Lung (tissue), 12 donors: ENCODE measurements around the gene PSEN1. TPM values are rescaled to one million over a fixed set of nuclear protein-coding genes. Genes with fewer than 3 reads are reported as not detected.

Experiments
- ATAC-seq: fragments of 200-7000 bp; cut with Tn5 transposase; one replicate; pipeline ENCODE4 v1.9.1; 2020; ENCODE audit warnings: moderate number of reproducible peaks; ENCODE audit not compliant: insufficient read depth, low FRiP score
- DNase-seq, 3 donors: peaks; one replicate each; pipeline ENCODE4 v3.0.0-alpha.2; 2013 to 2017
- H3K27ac ChIP-seq, 2 donors: one replicate each; pipeline ENCODE4 v1.5.1; 2013; ENCODE audit warnings: mild to moderate bottlenecking in 2 of 2, moderate library complexity in 2 of 2, control low read depth in 1 of 2, inconsistent platforms in 1 of 2, low read depth in 1 of 2, low read length in 1 of 2
- H3K27me3 ChIP-seq, 3 donors: one replicate each; pipeline ENCODE4 v1.5.1; 2013; ENCODE audit warnings: low read length in 2 of 3; ENCODE audit not compliant: control insufficient read depth in 3 of 3, insufficient read depth in 3 of 3
- H3K36me3 ChIP-seq, 4 donors: one replicate each; pipeline ENCODE4 v1.5.1; 2013; ENCODE audit warnings: low read length in 4 of 4, mild to moderate bottlenecking in 1 of 4, moderate library complexity in 1 of 4; ENCODE audit not compliant: control insufficient read depth in 4 of 4, insufficient read depth in 4 of 4
- H3K4me1 ChIP-seq, 5 donors: one replicate each; pipeline ENCODE4 v1.5.1; 2013; ENCODE audit warnings: low read length in 5 of 5, mild to moderate bottlenecking in 2 of 5, moderate library complexity in 1 of 5; ENCODE audit not compliant: control insufficient read depth in 5 of 5, insufficient read depth in 5 of 5
- H3K4me3 ChIP-seq: one replicate; pipeline ENCODE4 v1.5.1; 2013; ENCODE audit warnings: mild to moderate bottlenecking, control low read depth, moderate library complexity
- H3K9ac ChIP-seq, 2 donors: one replicate each; pipeline ENCODE4 v1.5.1; 2013; ENCODE audit warnings: low read length in 2 of 2, control low read depth in 1 of 2; ENCODE audit not compliant: insufficient read depth in 1 of 2
- H3K9me3 ChIP-seq, 4 donors: one replicate each; pipeline ENCODE4 v1.5.1; 2013; ENCODE audit warnings: low read length in 3 of 4, mild to moderate bottlenecking in 1 of 4, moderate library complexity in 1 of 4; ENCODE audit not compliant: control insufficient read depth in 4 of 4, insufficient read depth in 3 of 4
- WGBS, 2 donors: extraction: QIAGEN DNeasy Blood & Tissue Kit; methylation state at CpG; one replicate each; pipeline ENCODE4 v1.1.7; 2013; 5-methylcytosine and 5-hydroxymethylcytosine counted together
- polyA plus RNA-seq, 2 donors: library from polyadenylated mRNA; stranded (reverse); fragments of 200-250 nt; gene quantifications; one replicate each; pipeline ENCODE4 v1.2.1, GENCODE V29; 2013
- total RNA-seq, 2 donors: library from RNA; depleted of rRNA in 1 of 2; stranded (reverse); fragments of >200 nt in 1 of 2; gene quantifications; one replicate each; pipeline ENCODE4 v1.2.1, GENCODE V29; 2014 to 2021
- TF ChIP-seq, protein P1 (sequence below): IDR thresholded peaks from 2 replicates; pipeline ENCODE4 v1.5.1; 2012; ENCODE audit warnings: mild to moderate bottlenecking; ENCODE audit errors: control extremely low read depth, extremely low read depth
- donor health status: control.
- donor health status: control.
- donor health status: Bipolar disorder and iron deficiency.
- donor health status: healthy.
- donor health status: DM: yes; HTN: yes; CAD: no.

The PSEN1 gene
- total and polyA plus RNA-seq, 4 donors = 33.6 to 64.7 (median 50.6) TPM

DNA sequence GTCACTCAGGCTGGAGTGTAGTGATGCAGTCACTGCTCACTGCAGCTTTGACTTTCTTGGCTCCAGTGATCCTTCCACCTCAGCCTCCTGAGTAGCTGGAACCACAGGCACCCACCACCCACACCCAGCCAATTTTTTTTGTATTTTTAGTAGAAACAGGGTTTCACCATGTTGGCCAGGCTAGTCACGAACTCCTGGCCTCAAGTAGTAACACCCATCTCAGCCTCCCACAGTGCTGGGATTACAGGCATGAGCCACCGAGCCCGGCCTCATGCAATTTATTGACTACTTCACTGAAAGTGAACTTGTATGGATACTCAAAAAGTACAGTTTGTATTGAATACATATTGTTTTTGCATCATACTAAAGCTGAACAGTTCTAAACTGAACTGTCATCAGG, 9.1 kb downstream of the PSEN1 start:
- Histone ChIP-seq H3K27ac (no peak overlapping the region), H3K27me3 (no peaks in the 10 kb centered on the region), H3K36me3 (peaks cover 7 to 13% (median 9%) of the 10 kb centered on the region in 4 donors), H3K4me3 (no peak overlapping the region), H3K9ac (no peak overlapping the region), H3K4me1 (peaks cover 0 to 3% (median 0%) of the 10 kb centered on the region in 5 donors), H3K9me3 (no peaks in the 10 kb centered on the region)
- TF ChIP-seq, protein P1, sequence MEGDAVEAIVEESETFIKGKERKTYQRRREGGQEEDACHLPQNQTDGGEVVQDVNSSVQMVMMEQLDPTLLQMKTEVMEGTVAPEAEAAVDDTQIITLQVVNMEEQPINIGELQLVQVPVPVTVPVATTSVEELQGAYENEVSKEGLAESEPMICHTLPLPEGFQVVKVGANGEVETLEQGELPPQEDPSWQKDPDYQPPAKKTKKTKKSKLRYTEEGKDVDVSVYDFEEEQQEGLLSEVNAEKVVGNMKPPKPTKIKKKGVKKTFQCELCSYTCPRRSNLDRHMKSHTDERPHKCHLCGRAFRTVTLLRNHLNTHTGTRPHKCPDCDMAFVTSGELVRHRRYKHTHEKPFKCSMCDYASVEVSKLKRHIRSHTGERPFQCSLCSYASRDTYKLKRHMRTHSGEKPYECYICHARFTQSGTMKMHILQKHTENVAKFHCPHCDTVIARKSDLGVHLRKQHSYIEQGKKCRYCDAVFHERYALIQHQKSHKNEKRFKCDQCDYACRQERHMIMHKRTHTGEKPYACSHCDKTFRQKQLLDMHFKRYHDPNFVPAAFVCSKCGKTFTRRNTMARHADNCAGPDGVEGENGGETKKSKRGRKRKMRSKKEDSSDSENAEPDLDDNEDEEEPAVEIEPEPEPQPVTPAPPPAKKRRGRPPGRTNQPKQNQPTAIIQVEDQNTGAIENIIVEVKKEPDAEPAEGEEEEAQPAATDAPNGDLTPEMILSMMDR = no peak
- ATAC-seq (no peak), DNase-seq (no peak)
- 93 to 96% methylated on average over 3 of the region's 3 CpGs for WGBS, 2 donors

DNA sequence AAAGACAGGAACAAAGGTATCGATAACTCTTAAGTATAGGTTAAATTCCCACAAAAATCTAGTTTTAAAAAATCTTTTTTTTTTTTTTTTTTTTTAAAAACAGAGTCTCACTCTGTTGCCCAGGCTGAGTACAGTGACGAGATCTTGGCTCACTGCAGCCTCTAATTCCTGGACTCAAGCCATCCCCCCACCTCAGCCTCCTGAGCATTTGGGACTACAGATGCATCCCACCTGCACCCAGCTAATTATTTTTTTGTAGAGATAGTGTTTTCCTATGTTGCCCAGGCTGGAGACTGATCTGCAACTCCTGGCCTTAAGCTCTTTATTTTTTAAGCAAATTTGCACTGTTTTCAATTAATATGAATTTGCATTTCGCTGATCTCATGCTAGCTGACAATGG, 9.8 kb downstream of the PSEN1 start:
- Histone ChIP-seq H3K36me3 (peaks cover 7 to 13% (median 9%) of the 10 kb centered on the region in 4 donors), H3K9me3 (no peaks in the 10 kb centered on the region), H3K27me3 (no peaks in the 10 kb centered on the region), H3K27ac (no peak overlapping the region), H3K4me3 (no peak overlapping the region), H3K9ac (no peak overlapping the region), H3K4me1 (peaks cover 0 to 3% (median 0%) of the 10 kb centered on the region in 5 donors)
- TF ChIP-seq, protein P1 = no peak
- WGBS, 2 donors = 82 to 91% methylated on average over 3 of the region's 3 CpGs
- DNase-seq (no peak), ATAC-seq (no peak)

DNA sequence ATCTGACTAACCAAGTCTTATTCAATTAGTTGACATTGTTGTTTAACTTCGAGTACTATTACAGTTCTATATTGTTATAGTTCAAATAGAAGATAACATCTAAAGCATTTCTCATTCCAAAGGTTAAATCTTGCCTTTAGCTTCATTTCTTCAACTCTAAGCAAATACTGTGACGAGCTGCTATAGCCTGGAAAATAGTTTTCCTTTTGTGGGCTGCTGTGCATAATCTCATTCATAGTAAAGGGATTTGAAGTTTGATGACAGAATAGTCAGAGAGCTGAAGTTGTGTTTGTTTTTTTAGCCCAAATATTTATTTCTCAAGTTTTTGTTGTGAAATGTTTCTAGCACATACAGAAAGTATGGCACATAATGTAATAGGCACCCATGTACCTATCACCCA, 13.4 kb downstream of the PSEN1 start:
- Histone ChIP-seq H3K27me3 (no peaks in the 10 kb centered on the region), H3K36me3 (peaks cover 7 to 17% (median 11%) of the 10 kb centered on the region in 4 donors)
- no peak for ATAC-seq

DNA sequence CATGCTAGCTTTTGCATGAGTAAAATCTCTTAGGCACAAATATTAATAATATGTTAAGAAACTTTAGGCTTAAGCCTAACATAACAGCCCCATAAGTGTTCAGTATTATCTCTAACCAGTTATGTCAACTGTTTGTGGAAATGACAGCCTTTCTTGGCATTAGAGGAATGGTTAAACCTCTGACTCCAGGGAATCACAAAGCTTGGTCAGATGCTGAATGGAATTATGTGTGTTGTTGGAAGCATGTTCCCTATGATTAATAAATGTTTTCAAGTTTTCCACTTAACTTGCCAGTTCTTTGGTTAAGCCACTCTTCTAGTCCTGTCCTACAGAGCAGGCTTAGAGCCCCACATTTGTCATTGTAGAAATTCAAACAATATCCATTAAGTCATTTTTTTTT, 17.0 kb downstream of the PSEN1 start:
- DNase-seq (no peak), ATAC-seq (no peak)
- no peak overlapping the region for H3K27ac ChIP-seq
- H3K4me3 ChIP-seq = no peak overlapping the region
- peaks cover 2 to 25% (median 13%) of the 10 kb centered on the region in 4 donors for H3K36me3 ChIP-seq
- H3K27me3 ChIP-seq = no peaks in the 10 kb centered on the region
- TF ChIP-seq, protein P1 = no peak
- H3K9me3 ChIP-seq = no peaks in the 10 kb centered on the region
- no peaks in the 10 kb centered on the region for H3K4me1 ChIP-seq
- no peak overlapping the region for H3K9ac ChIP-seq

More for the DNA sequence above, 13.4 kb downstream of the PSEN1 start:
- Histone ChIP-seq H3K4me1 (no peaks in the 10 kb centered on the region), H3K27ac (no peak overlapping the region), H3K9me3 (no peaks in the 10 kb centered on the region), H3K4me3 (no peak overlapping the region), H3K9ac (no peak overlapping the region)
- no peak for DNase-seq
- 67 to 97% methylated on average over 2 of the region's 2 CpGs for WGBS, 2 donors
- TF ChIP-seq, protein P1 = no peak
